H1 (cell line): Measurements from ENCODE around the gene POLE4. TPM values are rescaled to one million over a fixed set of nuclear protein-coding genes. Genes with fewer than 3 reads are reported as not detected.

Experiments
- CTCF ChIA-PET: fragments of 300-600 bp; sonication (Branson Sonifier 250); formaldehyde crosslinking; loops from one replicate; lab custom pipeline; 2021; ENCODE audit not compliant: partially characterized antibody; lab: Charles Lee
- POLR2A ChIA-PET: fragments of 300-600 bp; sonication (Branson Sonifier 250); formaldehyde crosslinking; loops from one replicate; lab custom pipeline; 2021; ENCODE audit warnings: inconsistent platforms; ENCODE audit not compliant: partially characterized antibody; lab: Charles Lee
- DNase-seq, 2 experiments: peaks; one replicate each; pipeline versions ENCODE4 v3.0.0 to v3.0.0-alpha.2; 2010 to 2022; ENCODE audit warnings: low spot score in 2 of 2, low read depth in 1 of 2, mixed read lengths in 1 of 2
- FAIRE-seq: peaks from 2 replicates; lab custom pipeline; 2011; peaks lifted over from hg19 to GRCh38; lab: Jason Lieb, UNC
- H2AFZ ChIP-seq: 2 replicates; pipeline ENCODE4 v1.8.1; 2012; ENCODE audit warnings: low read length, inconsistent platforms
- H2AK5ac ChIP-seq: 2 replicates; pipeline ENCODE4 v1.6.1; 2013; ENCODE audit warnings: low read depth, low read length
- H2BK120ac ChIP-seq: replicated peaks from 2 replicates; pipeline ENCODE3; 2013; ENCODE audit warnings: low read depth, low read length, inconsistent platforms
- H2BK12ac ChIP-seq: 2 replicates; pipeline ENCODE4 v1.6.1; 2013; ENCODE audit warnings: low read depth, low read length
- H2BK15ac ChIP-seq: 2 replicates; pipeline ENCODE4 v1.6.1; 2013; ENCODE audit warnings: low read length
- H2BK20ac ChIP-seq: 2 replicates; pipeline ENCODE4 v1.6.1; 2013; ENCODE audit warnings: low read length
- H2BK5ac ChIP-seq: 2 replicates; pipeline ENCODE4 v1.6.1; 2013; ENCODE audit warnings: low read depth, low read length
- H3K14ac ChIP-seq: 2 replicates; pipeline ENCODE4 v1.6.1; 2013; ENCODE audit warnings: inconsistent platforms; ENCODE audit not compliant: insufficient read length
- H3K18ac ChIP-seq: 2 replicates; pipeline ENCODE4 v1.6.1; 2013; ENCODE audit warnings: low read length; ENCODE audit errors: extremely low read depth
- H3K23ac ChIP-seq: 2 replicates; pipeline ENCODE4 v1.6.1; 2013; ENCODE audit warnings: inconsistent platforms; ENCODE audit not compliant: insufficient read length
- H3K23me2 ChIP-seq: 2 replicates; pipeline ENCODE4 v1.6.1; 2013; ENCODE audit warnings: low read depth, low read length
- H3K27ac ChIP-seq: 2 replicates; pipeline ENCODE4 v1.6.1; 2011; ENCODE audit warnings: low read depth, low read length, inconsistent platforms
- H3K27me3 ChIP-seq, 4 experiments: replicated peaks in 1 of 4; 1 replicate in 1 of 4; 2 replicates in 3 of 4; pipeline versions ENCODE4 v1.6.1 to v1.8.1; 2011 to 2013; ENCODE audit warnings: low read length in 3 of 4, mild to moderate bottlenecking in 3 of 4, inconsistent platforms in 2 of 4, mixed read lengths in 2 of 4, moderate library complexity in 1 of 4; ENCODE audit not compliant: control insufficient read depth in 3 of 4, insufficient read depth in 3 of 4; ENCODE audit errors: extremely low read depth in 1 of 4
- H3K36me3 ChIP-seq, 4 experiments: 2 replicates each; pipeline versions ENCODE4 v1.6.1 to v1.8.1; 2011 to 2013; ENCODE audit warnings: mild to moderate bottlenecking in 4 of 4, low read length in 3 of 4, moderate library complexity in 2 of 4, control low read depth in 1 of 4, inconsistent platforms in 1 of 4; ENCODE audit not compliant: insufficient read depth in 4 of 4, control insufficient read depth in 2 of 4
- H3K4ac ChIP-seq: replicated peaks from 2 replicates; pipeline ENCODE3; 2013; ENCODE audit warnings: low read length, low read depth, mixed read lengths, inconsistent platforms; ENCODE audit not compliant: insufficient read length
- H3K4me1 ChIP-seq, 4 experiments: replicated peaks in 1 of 4; 1 replicate in 1 of 4; 2 replicates in 3 of 4; pipeline versions ENCODE4 v1.6.1 to v1.8.1; 2011 to 2013; ENCODE audit warnings: low read length in 3 of 4, inconsistent platforms in 2 of 4, mixed read lengths in 1 of 4; ENCODE audit not compliant: insufficient read depth in 4 of 4, control insufficient read depth in 3 of 4
- H3K4me2 ChIP-seq, 2 experiments: 2 replicates each; pipeline versions ENCODE4 v1.6.1 to v1.8.1; 2011 to 2013; ENCODE audit warnings: low read depth in 2 of 2, low read length in 2 of 2, control low read depth in 1 of 2, inconsistent platforms in 1 of 2, mild to moderate bottlenecking in 1 of 2; ENCODE audit not compliant: insufficient read depth in 1 of 2
- H3K4me3 ChIP-seq, 4 experiments: fragments of 200-600, 300-600 bp in 1 of 4; sonication (generic), shearing (Covaris generic), sonication (Bioruptor Twin) in 1 of 4; 2 replicates each; pipeline versions ENCODE4 v1.5.1 to v1.8.1; 2011 to 2016; ENCODE audit warnings: low read length in 4 of 4, low read depth in 3 of 4, control low read depth in 2 of 4, inconsistent platforms in 2 of 4, mild to moderate bottlenecking in 2 of 4, mixed read lengths in 1 of 4, moderate library complexity in 1 of 4; ENCODE audit not compliant: insufficient read depth in 2 of 4; ENCODE audit errors: extremely low read depth in 1 of 4
- H3K56ac ChIP-seq: replicated peaks from 2 replicates; pipeline ENCODE3; 2013; ENCODE audit warnings: low read depth, mild to moderate bottlenecking, mixed read lengths, low read length, inconsistent platforms; ENCODE audit not compliant: insufficient read length
- H3K79me1 ChIP-seq: 2 replicates; pipeline ENCODE4 v1.6.1; 2013; ENCODE audit warnings: low read depth, low read length, control low read depth
- H3K79me2 ChIP-seq, 2 experiments: 2 replicates each; pipeline versions ENCODE4 v1.6.1 to v1.8.1; 2012 to 2013; ENCODE audit warnings: low read length in 2 of 2, mild to moderate bottlenecking in 2 of 2, inconsistent platforms in 1 of 2; ENCODE audit not compliant: insufficient read depth in 2 of 2, control insufficient read depth in 1 of 2
- H3K9ac ChIP-seq, 4 experiments: replicated peaks in 1 of 4; 1 replicate in 1 of 4; 2 replicates in 3 of 4; pipeline versions ENCODE4 v1.6.1 to v1.8.1; 2011 to 2013; ENCODE audit warnings: low read depth in 3 of 4, low read length in 3 of 4, control low read depth in 2 of 4, mild to moderate bottlenecking in 2 of 4, moderate library complexity in 2 of 4, inconsistent platforms in 1 of 4; ENCODE audit errors: extremely low read depth in 1 of 4
- H3K9me3 ChIP-seq, 2 experiments: 2 replicates each; pipeline versions ENCODE4 v1.6.1 to v1.8.1; 2012 to 2013; ENCODE audit warnings: mild to moderate bottlenecking in 2 of 2, moderate library complexity in 2 of 2, control low read depth in 1 of 2, inconsistent platforms in 1 of 2, low read depth in 1 of 2, low read length in 1 of 2, mixed read lengths in 1 of 2; ENCODE audit not compliant: insufficient read depth in 2 of 2
- H4K20me1 ChIP-seq, 2 experiments: replicated peaks in 1 of 2; 2 replicates each; pipeline versions ENCODE3 to v1.8.1; 2011 to 2013; ENCODE audit warnings: inconsistent platforms in 2 of 2, low read length in 2 of 2, mild to moderate bottlenecking in 1 of 2; ENCODE audit not compliant: insufficient read depth in 2 of 2, control insufficient read depth in 1 of 2
- H4K5ac ChIP-seq: 2 replicates; pipeline ENCODE4 v1.6.1; 2013; ENCODE audit warnings: low read length, low read depth, mixed read lengths, inconsistent platforms; ENCODE audit not compliant: insufficient read length
- H4K8ac ChIP-seq: 2 replicates; pipeline ENCODE4 v1.8.0; 2013; ENCODE audit warnings: mild to moderate bottlenecking, moderate library complexity, low read length, inconsistent platforms; ENCODE audit not compliant: insufficient read depth; ENCODE audit errors: extremely low read depth
- H4K91ac ChIP-seq: replicated peaks from 2 replicates; pipeline ENCODE3; 2013; ENCODE audit warnings: low read length, mixed read lengths, inconsistent platforms; ENCODE audit not compliant: insufficient read length
- CHD2 ChIP-seq: IDR thresholded peaks from 2 replicates; pipeline ENCODE4 v1.6.1; 2012; ENCODE audit warnings: low read length, improper control_type of control experiment
- CREB1 ChIP-seq: IDR thresholded peaks from 2 replicates; pipeline ENCODE4 v1.6.1; 2012; ENCODE audit warnings: inconsistent platforms
- POLR2AphosphoS5 ChIP-seq: IDR thresholded peaks from 2 replicates; pipeline ENCODE4 v1.6.1; 2011; ENCODE audit warnings: low read depth, low read length
- WGBS, 2 experiments: shearing (Covaris generic) in 1 of 2; methylation state at CpG; one replicate each; pipeline versions ENCODE4 v1.1.6 to v1.1.7; 2013 to 2015; ENCODE audit warnings: low lambda C conversion rate in 2 of 2, mixed read lengths in 2 of 2, inconsistent platforms in 1 of 2, low coverage in 1 of 2, missing lambda C conversion rate in 1 of 2; ENCODE audit not compliant: insufficient replicate concordance in 2 of 2, insufficient coverage in 1 of 2, insufficient read length in 1 of 2; ENCODE audit errors: extremely low coverage in 1 of 2, missing lambda C conversion rate in 1 of 2; 5-methylcytosine and 5-hydroxymethylcytosine counted together
- polyA plus RNA-seq, 7 experiments: library from polyadenylated mRNA; depleted of rRNA in 3 of 7; stranded (reverse) in 5 of 7; unstranded in 2 of 7; fragments of >200 nt in 5 of 7; fragments of 200-250 nt in 2 of 7; gene quantifications; 1 replicate in 5 of 7; 2 replicates in 1 of 7; 4 replicates in 1 of 7; pipeline versions ENCODE4 v1.2.1 to v1.2.3, GENCODE V29; 2011 to 2013; ENCODE audit warnings: missing spikeins in 2 of 7, mixed read lengths in 2 of 7
- total RNA-seq: library from RNA; stranded (reverse); fragmentation: NEBNext Ultra II Directional; extraction: Animal tissue kit (Norgen Biotek cat#: 25700); gene quantifications from 2 replicates; pipeline ENCODE4 v1.2.1, GENCODE V29; 2021
- TF ChIP-seq, protein P1 (sequence below): IDR thresholded peaks from 2 replicates; pipeline ENCODE4 v1.6.1; 2012; ENCODE audit warnings: low read length, inconsistent platforms

The POLE4 gene
- total and polyA plus RNA-seq, 2 of the 8 experiments (the other 6 are each of a cell fraction or from before 2014, with no cell fraction given): 16.7 to 44.7 TPM

GRCh38 chr2:74939919-74940812 is 18.3 kb upstream of the POLE4 start:
- Histone ChIP-seq H3K4ac (no peak overlapping the region), H3K18ac (no peak overlapping the region), H4K91ac (no peak overlapping the region), H2AK5ac (no peak overlapping the region), H2BK5ac (no peak overlapping the region), H3K9me3 (no peaks in the 10 kb centered on the region), H3K27me3 (no peaks in the 10 kb centered on the region), H3K23me2 (no peaks in the 10 kb centered on the region), H2BK120ac (no peak overlapping the region), H3K4me2 (no peak overlapping the region), H2BK12ac (no peak overlapping the region; the same call in 1 of the 2 replicates), H3K9ac (no peak overlapping the region), H3K27ac (no peak overlapping the region), H3K79me2 (no peaks in the 10 kb centered on the region), H3K56ac (no peak overlapping the region), H2BK15ac (no peak overlapping the region), H4K8ac (no peak overlapping the region), H3K4me3 (no peak overlapping the region), H4K5ac (no peak overlapping the region), H3K4me1 (no peaks in the 10 kb centered on the region), H3K79me1 (no peaks in the 10 kb centered on the region), H3K36me3 (no peaks in the 10 kb centered on the region), H2BK20ac (no peak overlapping the region), H3K23ac (no peak overlapping the region), H2AFZ (no peak overlapping the region), H4K20me1 (no peaks in the 10 kb centered on the region), H3K14ac (no peak overlapping the region)
- WGBS, 2 experiments: 91 to 100% methylated on average over 1 to 7 of the region's 7 CpGs
- DNase-seq (no peak), FAIRE-seq (no peak)
- POLR2A ChIA-PET: no interaction called here
- CTCF ChIA-PET: interaction anchor here (0.8 kb wide), 1 partner anchor 125 kb away, joined by 4 read pairs; no protein-coding TSS in a partner anchor
- TF ChIP-seq CREB1: no peak
- no peak for TF ChIP-seq CHD2
- TF ChIP-seq POLR2AphosphoS5: no peak
- TF ChIP-seq, protein P1, sequence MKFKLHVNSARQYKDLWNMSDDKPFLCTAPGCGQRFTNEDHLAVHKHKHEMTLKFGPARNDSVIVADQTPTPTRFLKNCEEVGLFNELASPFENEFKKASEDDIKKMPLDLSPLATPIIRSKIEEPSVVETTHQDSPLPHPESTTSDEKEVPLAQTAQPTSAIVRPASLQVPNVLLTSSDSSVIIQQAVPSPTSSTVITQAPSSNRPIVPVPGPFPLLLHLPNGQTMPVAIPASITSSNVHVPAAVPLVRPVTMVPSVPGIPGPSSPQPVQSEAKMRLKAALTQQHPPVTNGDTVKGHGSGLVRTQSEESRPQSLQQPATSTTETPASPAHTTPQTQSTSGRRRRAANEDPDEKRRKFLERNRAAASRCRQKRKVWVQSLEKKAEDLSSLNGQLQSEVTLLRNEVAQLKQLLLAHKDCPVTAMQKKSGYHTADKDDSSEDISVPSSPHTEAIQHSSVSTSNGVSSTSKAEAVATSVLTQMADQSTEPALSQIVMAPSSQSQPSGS: no peak
